ENCODE measurements around the gene PACSIN3. TPM values are rescaled to one million over a fixed set of nuclear protein-coding genes. Genes with fewer than 3 reads are reported as not detected.

The PACSIN3 gene
- total RNA-seq, 4 donors from 2014 or later = 1.2 to 13.9 (median 9.8) TPM

DNA sequence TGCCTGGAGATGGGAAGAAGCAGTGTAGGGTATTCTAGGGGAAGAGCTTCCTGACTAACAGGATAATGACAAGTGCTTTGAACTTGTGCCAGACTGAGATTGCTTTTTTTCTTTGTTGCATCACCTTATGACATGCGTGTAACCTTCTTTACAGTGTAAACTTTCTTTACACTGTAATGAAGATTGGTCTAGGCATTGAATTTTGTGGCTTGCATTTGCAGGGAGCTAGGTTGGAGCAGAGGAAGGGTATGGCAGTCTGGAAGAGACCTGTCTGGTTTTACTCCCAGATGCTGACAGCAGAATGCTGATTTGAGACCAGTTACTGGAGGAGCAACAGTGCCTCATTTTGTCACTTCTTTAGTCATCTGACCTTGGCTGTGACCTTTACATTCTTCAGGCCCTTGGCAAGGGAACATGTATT lies 34.2 kb upstream of the PACSIN3 start:
- DNase-seq = no peak
- Histone ChIP-seq H3K4me3 (no peak overlapping the region), H3K27me3 (no peaks in the 10 kb centered on the region), H3K4me1 (peaks cover 16 to 25% (median 21%) of the 10 kb centered on the region in 4 donors), H3K36me3 (peaks cover 0 to 33% (median 9%) of the 10 kb centered on the region in 4 donors), H3K9me3 (no peaks in the 10 kb centered on the region), H3K27ac (peak overlapping the region in 1 of 4 donors; percentile 15)
- in situ Hi-C loops (cut with MboI; ENCODE audit: low pct_ligation_motif_present in 1 of 4, low pct_unique_long_range_greater_than_20kb in 1 of 4, low sequenced_read_pairs in 3 of 4) = no loop called here
- TF ChIP-seq POLR2A (IDR thresholded peaks at IDR 0.05) (no peak), EP300 (IDR thresholded peaks at IDR 0.05; ENCODE audit: low read depth) (no peak), POLR2AphosphoS5 (IDR thresholded peaks at IDR 0.05) (no peak), CTCF (IDR thresholded peaks at IDR 0.05) (no peak)
- intact Hi-C loops (cut with DNase I; ENCODE audit: low total_unique reads) = no loop called here
- WGBS, 2 donors (ENCODE audit: low coverage in 1 of 2) = 25 to 27% methylated on average over 1 of the region's 1 CpG

DNA sequence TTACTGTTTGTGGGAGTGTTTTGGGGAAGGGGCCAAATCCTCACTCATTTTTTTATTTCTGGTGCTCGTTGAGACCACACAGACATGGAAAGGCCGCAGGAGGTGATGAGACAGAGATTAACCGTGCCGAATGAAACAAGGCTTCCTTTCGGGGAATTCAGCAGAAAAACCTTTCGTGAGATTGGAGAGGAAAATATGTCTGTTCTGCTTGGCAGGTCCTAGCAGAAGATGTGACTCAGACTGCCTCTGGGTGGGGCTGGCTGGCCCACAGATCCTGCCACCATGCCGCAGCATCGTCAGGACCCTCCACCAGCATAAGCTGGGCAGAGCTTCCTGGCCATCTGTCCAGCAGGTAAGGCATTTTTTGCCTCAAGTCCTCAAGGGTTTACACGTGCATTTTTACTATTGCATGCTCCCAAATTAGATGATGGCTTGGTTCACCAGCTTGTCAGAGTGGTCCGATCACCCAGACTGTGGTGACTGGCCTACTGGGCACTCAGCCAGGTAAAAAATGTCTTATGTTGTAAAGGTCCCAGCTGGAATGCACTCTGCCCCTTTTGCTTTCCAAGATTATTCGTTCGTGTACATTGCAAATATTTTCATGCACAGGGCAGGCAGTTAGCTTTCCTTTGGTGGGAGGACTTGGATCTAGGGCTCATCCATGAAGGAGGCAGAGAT lies 30.0 kb upstream of the PACSIN3 start:
- H3K4me3 ChIP-seq = peak overlapping the region; percentile 52 to 77 (median 64)
- DNase-seq = peak; percentile 68
- TF ChIP-seq EP300 (IDR thresholded peaks at IDR 0.05; ENCODE audit: low read depth) = no peak
- TF ChIP-seq CTCF (IDR thresholded peaks at IDR 0.05) = no peak
- no peak for TF ChIP-seq POLR2A (IDR thresholded peaks at IDR 0.05)
- TF ChIP-seq POLR2AphosphoS5 (IDR thresholded peaks at IDR 0.05) = peak in 2 of 3 donors; percentile 3 to 51
- H3K27me3 ChIP-seq = no peaks in the 10 kb centered on the region
- WGBS, 2 donors (ENCODE audit: low coverage in 1 of 2) = 4% methylated on average over 12 of the region's 12 CpGs; no CpG with 5 or more reads in 1 of the 2 donors
- in situ Hi-C loops (cut with MboI; ENCODE audit: low pct_ligation_motif_present in 1 of 4, low pct_unique_long_range_greater_than_20kb in 1 of 4, low sequenced_read_pairs in 3 of 4) = no loop called here
- peaks cover 0 to 12% (median 0%) of the 10 kb centered on the region in 4 donors for H3K36me3 ChIP-seq
- H3K9me3 ChIP-seq = no peaks in the 10 kb centered on the region
- intact Hi-C loops (cut with DNase I; ENCODE audit: low total_unique reads) = no loop called here
- peaks cover 16 to 31% (median 22%) of the 10 kb centered on the region in 4 donors for H3K4me1 ChIP-seq
- H3K27ac ChIP-seq = peak overlapping the region; percentile 96 to 98 (median 97)

DNA sequence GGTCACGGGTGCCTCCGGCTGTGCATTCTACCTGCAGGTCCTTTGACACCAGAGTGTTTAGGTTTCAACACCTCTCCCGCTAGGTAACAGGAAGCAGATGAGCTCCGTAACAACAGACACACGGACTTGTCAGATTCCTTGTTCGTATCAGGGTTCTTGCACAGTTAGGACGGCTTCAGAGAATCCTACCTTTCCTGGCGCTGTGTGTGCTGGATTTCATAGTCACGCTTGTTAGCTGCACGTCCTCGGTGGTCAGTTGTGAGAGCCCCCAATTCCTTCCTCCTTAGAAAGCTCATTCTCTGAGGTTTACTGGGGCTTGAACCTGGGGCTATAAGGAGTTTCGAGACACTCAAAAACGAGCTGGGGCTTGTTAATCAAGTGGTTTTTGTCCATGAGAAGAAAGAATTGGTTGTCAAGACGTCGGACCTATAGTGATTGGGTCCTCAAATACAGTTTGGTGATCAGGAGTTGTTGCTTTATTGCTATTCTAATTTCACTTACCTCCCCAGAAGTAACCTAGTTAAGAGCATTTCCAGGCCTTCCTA lies 29.2 kb upstream of the PACSIN3 start:
- H3K27ac ChIP-seq = peak overlapping the region; percentile 96 to 98 (median 97)
- no peak for DNase-seq
- peak overlapping the region; percentile 52 to 77 (median 64) for H3K4me3 ChIP-seq
- H3K4me1 ChIP-seq = peaks cover 16 to 27% (median 22%) of the 10 kb centered on the region in 4 donors
- in situ Hi-C loops (cut with MboI; ENCODE audit: low pct_ligation_motif_present in 1 of 4, low pct_unique_long_range_greater_than_20kb in 1 of 4, low sequenced_read_pairs in 3 of 4) (no loop called here), intact Hi-C loops (cut with DNase I; ENCODE audit: low total_unique reads) (no loop called here)
- H3K36me3 ChIP-seq = peaks cover 0 to 9% (median 0%) of the 10 kb centered on the region in 4 donors
- no peak for TF ChIP-seq POLR2A (IDR thresholded peaks at IDR 0.05)
- TF ChIP-seq EP300 (IDR thresholded peaks at IDR 0.05; ENCODE audit: low read depth) = no peak
- TF ChIP-seq POLR2AphosphoS5 (IDR thresholded peaks at IDR 0.05) = no peak
- no peak for TF ChIP-seq CTCF (IDR thresholded peaks at IDR 0.05)
- H3K27me3 ChIP-seq = no peaks in the 10 kb centered on the region
- H3K9me3 ChIP-seq = no peaks in the 10 kb centered on the region
- 2% methylated on average over 15 of the region's 15 CpGs; no CpG with 5 or more reads in 1 of the 2 donors for WGBS, 2 donors (ENCODE audit: low coverage in 1 of 2)

DNA sequence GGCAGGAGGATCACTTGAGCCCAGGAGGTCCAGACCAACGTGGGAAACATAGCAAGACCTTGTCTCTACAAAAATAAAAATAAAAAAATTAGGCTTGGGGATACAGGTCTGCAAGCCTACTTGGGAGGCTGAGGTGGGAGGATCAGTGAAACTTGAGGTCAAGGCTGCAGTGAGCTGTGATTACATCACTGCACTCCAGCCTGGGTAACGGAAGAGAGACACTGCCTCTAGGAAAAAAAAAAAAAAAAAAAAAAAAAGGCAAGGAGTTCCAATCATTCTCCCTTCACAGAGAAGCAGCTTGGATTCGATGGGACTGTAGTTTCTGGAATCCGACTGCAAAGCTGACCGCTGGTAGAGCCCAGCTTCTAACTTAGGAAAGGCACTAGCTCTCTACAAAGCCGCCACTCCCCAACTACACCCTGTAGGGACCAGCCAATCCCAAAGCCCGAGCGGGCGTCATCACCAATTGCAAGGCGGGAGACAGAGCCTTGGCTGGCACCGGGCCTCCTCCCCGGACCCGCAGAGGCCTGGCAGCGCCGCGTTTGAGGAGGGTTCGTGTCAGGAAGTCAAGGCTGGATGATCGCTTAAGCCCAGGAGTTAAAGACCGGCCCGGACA lies 27.8 kb upstream of the PACSIN3 start:
- 5 to 7% methylated on average over 7 to 20 of the region's 20 CpGs for WGBS, 2 donors (ENCODE audit: low coverage in 1 of 2)
- in situ Hi-C loops (cut with MboI; ENCODE audit: low pct_ligation_motif_present in 1 of 4, low pct_unique_long_range_greater_than_20kb in 1 of 4, low sequenced_read_pairs in 3 of 4) (no loop called here), intact Hi-C loops (cut with DNase I; ENCODE audit: low total_unique reads) (no loop called here)
- no peaks in the 10 kb centered on the region for H3K9me3 ChIP-seq
- peaks cover 16 to 27% (median 22%) of the 10 kb centered on the region in 4 donors for H3K4me1 ChIP-seq
- H3K27ac ChIP-seq = peak overlapping the region; percentile 96 to 98 (median 97)
- peak overlapping the region; percentile 52 to 77 (median 58) for H3K4me3 ChIP-seq
- no peaks in the 10 kb centered on the region for H3K27me3 ChIP-seq
- peaks cover 0 to 6% (median 0%) of the 10 kb centered on the region in 4 donors for H3K36me3 ChIP-seq
- TF ChIP-seq POLR2AphosphoS5 (IDR thresholded peaks at IDR 0.05) (peak; percentile 65 to 88 (median 88)), POLR2A (IDR thresholded peaks at IDR 0.05) (peak; percentile 86), CTCF (IDR thresholded peaks at IDR 0.05) (no peak)
- peak; percentile 94 for DNase-seq

Measured in transverse colon (tissue), 4 donors.